Naive thymus-derived CD4-positive, alpha-beta T cell (primary cell): ENCODE measurements around the gene HSPB6. TPM values are rescaled to one million over a fixed set of nuclear protein-coding genes. Genes with fewer than 3 reads are reported as not detected.

Source experiments
- ATAC-seq: fragments of 150-1000 bp; cut with Tn5 transposase; 2 replicates; pipeline ENCODE4 v1.10.0; 2021; ENCODE audit warnings: mild to moderate bottlenecking, moderate library complexity
- CTCF ChIA-PET: fragments of 350-600 bp; sonication (Branson Sonifier 250); formaldehyde crosslinking; loops from one replicate; lab custom pipeline; 2021; ENCODE audit warnings: antibody characterized with exemption; lab: Charles Lee
- POLR2A ChIA-PET: fragments of 350-600 bp; sonication (Branson Sonifier 250); formaldehyde crosslinking; loops from one replicate; lab custom pipeline; 2021; ENCODE audit warnings: antibody characterized with exemption, inconsistent platforms; lab: Charles Lee
- DNase-seq, 9 donors: peaks; one replicate each; pipeline versions ENCODE4 v3.0.0 to v3.0.0-alpha.2; 2020 to 2022; ENCODE audit warnings: mixed read lengths in 1 of 9
- H3K27ac ChIP-seq: one replicate; pipeline ENCODE4 v1.7.0; 2013; ENCODE audit warnings: mild to moderate bottlenecking, low read depth, low read length, moderate library complexity
- H3K27me3 ChIP-seq, 2 donors: one replicate each; pipeline ENCODE4 v1.7.0; 2013; ENCODE audit warnings: low read length in 2 of 2, mild to moderate bottlenecking in 2 of 2, moderate library complexity in 2 of 2; ENCODE audit not compliant: control insufficient read depth in 2 of 2, insufficient read depth in 2 of 2
- H3K36me3 ChIP-seq, 3 experiments: 1 replicate in 2 of 3; 2 replicates in 1 of 3; pipeline ENCODE4 v1.7.0; 2013; ENCODE audit warnings: low read length in 3 of 3, mild to moderate bottlenecking in 3 of 3, moderate library complexity in 1 of 3; ENCODE audit not compliant: insufficient read depth in 3 of 3, control insufficient read depth in 2 of 3
- H3K4me1 ChIP-seq, 2 donors: one replicate each; pipeline ENCODE4 v1.7.0; 2013; ENCODE audit warnings: low read length in 2 of 2, mild to moderate bottlenecking in 2 of 2, moderate library complexity in 1 of 2; ENCODE audit not compliant: control insufficient read depth in 2 of 2, insufficient read depth in 2 of 2
- H3K4me3 ChIP-seq: 2 replicates; pipeline ENCODE4 v1.7.0; 2013; ENCODE audit warnings: mild to moderate bottlenecking, low read length
- H3K9me3 ChIP-seq, 3 experiments: 1 replicate in 2 of 3; 2 replicates in 1 of 3; pipeline ENCODE4 v1.7.0; 2013; ENCODE audit warnings: low read length in 3 of 3; ENCODE audit not compliant: control insufficient read depth in 2 of 3
- H3K27ac Mint-ChIP-seq, 9 donors: one replicate each; pipeline ENCODE4 v1.8.0; 2020 to 2022; ENCODE audit warnings: mixed read lengths in 9 of 9, mild to moderate bottlenecking in 8 of 9, moderate library complexity in 5 of 9, inconsistent platforms in 2 of 9
- H3K27me3 Mint-ChIP-seq, 5 donors: one replicate each; pipeline ENCODE4 v1.8.0; 2021 to 2022; ENCODE audit warnings: mixed read lengths in 5 of 5, mild to moderate bottlenecking in 1 of 5
- H3K36me3 Mint-ChIP-seq, 5 donors: one replicate each; pipeline ENCODE4 v1.8.0; 2020 to 2022; ENCODE audit warnings: mixed read lengths in 5 of 5, mild to moderate bottlenecking in 3 of 5, inconsistent platforms in 1 of 5
- H3K4me1 Mint-ChIP-seq, 7 donors: one replicate each; pipeline ENCODE4 v1.8.0; 2020 to 2022; ENCODE audit warnings: mixed read lengths in 7 of 7, mild to moderate bottlenecking in 3 of 7, inconsistent platforms in 1 of 7
- H3K4me3 Mint-ChIP-seq, 10 donors: one replicate each; pipeline ENCODE4 v1.8.0; 2020 to 2022; ENCODE audit warnings: mild to moderate bottlenecking in 10 of 10, mixed read lengths in 10 of 10, moderate library complexity in 6 of 10, inconsistent platforms in 2 of 10
- H3K9me3 Mint-ChIP-seq, 11 donors: one replicate each; pipeline ENCODE4 v1.8.0; 2020 to 2022; ENCODE audit warnings: mixed read lengths in 11 of 11, mild to moderate bottlenecking in 4 of 11, inconsistent platforms in 1 of 11, moderate library complexity in 1 of 11
- intact Hi-C, 2 donors: fragments of 100-400 bp; cut with micrococcal nuclease; formaldehyde crosslinking; loops; one replicate each; pipeline ENCODE4 v1.15.1; 2023
- polyA plus RNA-seq, 2 donors: library from polyadenylated mRNA; unstranded; fragments of 300-500 nt; fragmentation: Illumina TruSeq; gene quantifications; one replicate each; pipeline ENCODE4 v1.2.3, GENCODE V29; 2021
- total RNA-seq, 6 experiments: library from RNA in 5 of 6; stranded (reverse) in 5 of 6; gene quantifications; 1 replicate in 5 of 6; 2 replicates in 1 of 6; pipeline ENCODE4 v1.2.3 and lab custom pipeline; 2021 to 2026

The HSPB6 gene
- total and polyA plus RNA-seq, 7 experiments from 2014 or later: 0.22 TPM; not detected in 6

DNA sequence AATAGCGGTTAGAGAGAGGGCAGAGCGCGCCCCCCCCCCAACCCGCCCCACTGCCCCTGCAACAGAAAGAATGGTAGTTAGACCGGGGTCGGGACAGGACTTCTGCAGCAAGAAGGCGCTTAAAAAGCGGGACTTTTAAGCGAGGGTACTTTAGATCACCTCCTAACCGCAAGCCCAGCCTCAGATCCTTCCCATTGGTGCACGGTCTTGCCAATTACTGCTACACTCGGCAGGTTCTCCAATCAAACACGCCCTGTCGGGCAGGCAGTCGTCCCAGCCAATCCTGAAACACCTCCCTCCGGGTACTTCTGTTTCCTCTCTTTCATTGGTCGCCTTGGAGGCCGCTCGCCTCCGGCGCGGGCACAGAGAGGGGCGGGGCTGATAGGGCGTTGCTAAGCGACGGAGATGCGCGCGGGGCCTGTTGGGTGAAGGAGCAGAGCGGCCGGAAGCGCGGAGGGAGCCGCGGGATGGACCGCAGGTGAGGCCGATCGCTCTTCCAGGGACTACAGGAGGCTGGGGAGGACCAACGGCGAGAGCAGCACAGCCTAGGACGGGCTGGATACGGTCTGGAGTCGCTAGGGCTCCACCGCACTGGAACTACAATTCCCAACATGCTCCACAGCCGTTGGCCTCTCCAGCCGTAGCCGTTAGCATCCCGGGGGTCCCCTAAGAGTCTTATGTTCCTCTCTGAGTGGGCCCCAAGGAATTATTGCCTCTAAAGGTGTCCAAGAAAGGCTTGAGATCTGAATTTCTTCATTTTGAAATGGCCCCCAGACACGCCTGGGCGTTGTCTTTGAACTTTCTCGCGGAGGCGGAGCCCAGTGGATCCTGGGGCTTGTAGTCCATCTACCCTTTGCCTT is 1.1 kb upstream of the HSPB6 start, which contains the start of gene PROSER3:
TSS of gene PROSER3 (plus strand) at position 428 of the 860 bp plus-strand sequence. CDS start at position 468, 40 bp downstream.
- Histone ChIP-seq H3K27me3 (peaks cover 0 to 4% of the 10 kb centered on the region in 2 donors), H3K27ac (peak within 1 kb of the TSS; percentile 92), H3K9me3 (no peaks in the 10 kb centered on the region), H3K4me3 (peak within 1 kb of the TSS; percentile 99), H3K4me1 (peaks cover 10 to 35% of the 10 kb centered on the region in 2 donors), H3K36me3 (peaks cover 0 to 35% (median 4%) of the 10 kb centered on the region in 3 experiments)
- H3K36me3 Mint-ChIP-seq: peaks cover 0 to 25% (median 5%) of the 10 kb centered on the region in 5 donors
- peak; percentile 98 for ATAC-seq
- H3K4me1 Mint-ChIP-seq: peaks cover 13 to 42% (median 37%) of the 10 kb centered on the region in 7 donors
- intact Hi-C loops: loop anchor here (1.0 to 2.0 kb wide), 9 partner anchors 10 to 257 kb away; partner anchors contain the start of genes ARHGAP33 (in 2 of the 2), LIN37 (in 2 of the 2), ALKBH6 (in 1 of the 2) and APLP1 (in 1 of the 2)
- H3K27me3 Mint-ChIP-seq: peaks cover 0 to 12% (median 5%) of the 10 kb centered on the region in 5 donors
- H3K9me3 Mint-ChIP-seq: peaks cover 0 to 4% (median 0%) of the 10 kb centered on the region in 11 donors
- peak; percentile 93 to 100 (median 99) for DNase-seq
- peak within 1 kb of the TSS; percentile 92 to 100 (median 96) for H3K4me3 Mint-ChIP-seq
- CTCF ChIA-PET: no interaction called here
- H3K27ac Mint-ChIP-seq: peak within 1 kb of the TSS; percentile 89 to 99 (median 95)
- POLR2A ChIA-PET: interaction anchor here (0.6 to 2.7 kb wide), 6 partner anchors 8 to 357 kb away, joined by 3 to 18 read pairs (median 8); partner anchors contain the start of genes IGFLR1, LIN37, POLR2I and PSENEN

DNA sequence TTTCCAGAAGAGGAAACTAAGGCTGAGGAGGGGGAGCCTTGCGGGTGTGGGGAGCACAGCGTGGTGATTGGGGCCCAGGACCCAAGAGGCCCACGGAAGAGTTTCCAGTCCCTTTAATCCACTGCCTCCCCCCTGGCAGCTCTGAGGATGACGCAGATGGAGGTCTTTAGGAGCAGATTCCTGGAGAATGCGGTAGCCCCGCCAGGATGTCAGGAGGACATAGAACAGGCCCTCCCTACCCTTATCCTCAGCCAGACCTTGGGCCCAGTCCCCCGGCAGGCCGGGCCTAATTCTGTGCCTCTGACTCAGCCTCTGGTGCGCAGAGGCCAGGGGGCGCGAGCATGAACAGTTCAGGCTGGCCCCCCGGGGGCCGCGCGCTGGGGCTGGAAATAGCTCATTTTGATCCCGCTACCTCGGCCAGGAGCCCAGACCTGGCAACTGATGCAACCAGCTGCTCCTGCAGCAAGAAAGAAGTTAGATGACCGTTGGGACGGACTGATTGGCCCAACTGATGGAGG is 461 bp upstream of the HSPB6 start:
- peaks cover 0 to 4% (median 0%) of the 10 kb centered on the region in 11 donors for H3K9me3 Mint-ChIP-seq
- Histone ChIP-seq H3K27me3 (peaks cover 0 to 4% of the 10 kb centered on the region in 2 donors), H3K27ac (no peak overlapping the region), H3K36me3 (peaks cover 0 to 40% (median 4%) of the 10 kb centered on the region in 3 experiments), H3K4me1 (peaks cover 10 to 35% of the 10 kb centered on the region in 2 donors), H3K9me3 (no peaks in the 10 kb centered on the region), H3K4me3 (peak overlapping the region; percentile 99)
- ChIA-PET CTCF (no interaction called here), POLR2A (interaction anchor here (0.6 to 2.7 kb wide), 5 partner anchors 9 to 358 kb away, joined by 3 to 18 read pairs (median 9); partner anchors contain the start of genes IGFLR1, LIN37, POLR2I and PSENEN)
- peaks cover 0 to 25% (median 5%) of the 10 kb centered on the region in 5 donors for H3K36me3 Mint-ChIP-seq
- H3K27me3 Mint-ChIP-seq: peaks cover 0 to 12% (median 5%) of the 10 kb centered on the region in 5 donors
- H3K4me1 Mint-ChIP-seq: peaks cover 13 to 42% (median 37%) of the 10 kb centered on the region in 7 donors
- intact Hi-C loops: no loop called here
- H3K4me3 Mint-ChIP-seq: peak overlapping the region; percentile 92 to 100 (median 96)
- DNase-seq (peak in 3 of 9 donors; percentile 25 to 54 (median 28)), ATAC-seq (no peak)
- peak overlapping the region in 8 of 9 donors; percentile 51 to 99 (median 92) for H3K27ac Mint-ChIP-seq

DNA sequence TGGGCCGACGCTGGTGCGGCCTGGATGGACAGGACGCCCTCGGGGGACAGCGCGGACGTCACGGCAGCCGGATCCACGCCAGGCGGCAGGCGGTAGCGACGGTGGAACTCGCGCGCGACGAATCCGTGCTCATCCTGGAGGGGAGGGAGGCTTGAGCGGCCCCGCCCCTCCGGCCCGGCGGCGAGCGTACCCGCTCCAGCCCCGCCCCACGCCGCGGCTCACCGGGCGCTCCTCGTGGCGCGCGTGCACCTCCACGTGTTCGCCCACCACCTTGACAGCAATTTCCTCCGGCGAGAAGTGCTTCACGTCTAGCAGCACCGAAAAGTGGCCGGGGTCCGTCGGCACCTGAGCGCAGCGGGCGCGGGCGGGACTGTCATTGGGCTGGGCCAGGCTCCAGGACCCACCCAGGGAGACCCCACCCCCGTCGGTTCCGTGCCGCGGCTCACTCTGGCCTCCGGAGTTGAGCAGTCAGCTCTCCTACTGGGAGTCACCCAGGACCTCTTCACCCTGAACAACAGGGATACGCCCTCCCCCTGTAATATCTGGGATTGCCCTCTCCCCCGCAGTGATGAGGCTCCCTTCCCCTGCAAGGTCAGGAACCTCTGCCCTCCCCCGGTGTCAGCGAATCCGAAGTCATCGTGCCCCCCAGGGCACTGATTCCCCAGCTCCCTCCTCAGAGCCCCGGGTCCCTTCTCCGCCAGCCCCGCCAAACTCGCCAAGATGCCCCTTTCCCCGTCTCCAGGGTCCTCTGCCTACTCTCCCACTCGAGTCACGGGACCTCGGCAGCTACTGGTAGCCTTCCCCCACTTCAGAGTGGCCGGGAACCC is 1.1 kb downstream of the HSPB6 start:
- Mint-ChIP-seq H3K36me3 (peaks cover 0 to 15% (median 5%) of the 10 kb centered on the region in 5 donors), H3K4me3 (peak overlapping the region; percentile 41 to 92 (median 74)), H3K27ac (peak overlapping the region in 5 of 9 donors; percentile 17 to 54 (median 38)), H3K4me1 (peaks cover 13 to 42% (median 33%) of the 10 kb centered on the region in 7 donors), H3K27me3 (peaks cover 0 to 12% (median 5%) of the 10 kb centered on the region in 5 donors), H3K9me3 (peaks cover 0 to 4% (median 0%) of the 10 kb centered on the region in 11 donors)
- ATAC-seq (no peak), DNase-seq (peak in 8 of 9 donors; percentile 44 to 63 (median 56))
- no peaks in the 10 kb centered on the region for H3K9me3 ChIP-seq
- H3K27me3 ChIP-seq: peaks cover 0 to 4% of the 10 kb centered on the region in 2 donors
- intact Hi-C loops: no loop called here
- peaks cover 10 to 35% of the 10 kb centered on the region in 2 donors for H3K4me1 ChIP-seq
- no peak overlapping the region for H3K4me3 ChIP-seq
- CTCF ChIA-PET: no interaction called here
- H3K27ac ChIP-seq: no peak overlapping the region
- H3K36me3 ChIP-seq: peaks cover 0 to 35% (median 0%) of the 10 kb centered on the region in 3 experiments
- POLR2A ChIA-PET: interaction anchor here (2.3 to 2.7 kb wide), 2 partner anchors 8 to 11 kb away, joined by 17 to 18 read pairs; partner anchors contain the start of genes LIN37, PSENEN and U2AF1L4

DNA sequence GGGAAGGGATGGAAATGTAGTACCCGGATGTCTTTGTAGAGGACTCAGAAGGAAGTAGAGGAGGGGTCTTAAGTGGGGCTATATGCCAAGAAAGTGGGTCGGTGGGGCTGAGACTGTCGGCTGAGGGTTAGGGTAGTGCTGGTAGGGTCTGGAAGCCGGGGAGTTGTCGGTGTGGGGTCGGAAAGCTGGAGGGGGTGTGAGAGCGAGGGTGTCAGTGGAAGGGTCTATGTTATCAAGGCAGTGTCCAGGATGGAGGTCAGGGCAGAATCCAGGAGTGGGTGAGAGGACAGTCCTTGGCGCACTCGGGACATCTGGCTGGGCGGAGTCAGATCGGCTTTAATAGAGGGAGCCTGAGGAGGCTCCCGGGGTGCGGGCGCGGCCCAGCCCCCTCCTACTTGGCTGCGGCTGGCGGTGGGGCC is 1.7 kb downstream of the HSPB6 start:
- ATAC-seq (no peak), DNase-seq (no peak)
- Mint-ChIP-seq H3K9me3 (peaks cover 0 to 4% (median 0%) of the 10 kb centered on the region in 11 donors), H3K27ac (no peak overlapping the region), H3K27me3 (peaks cover 0 to 12% (median 5%) of the 10 kb centered on the region in 5 donors), H3K4me3 (peak overlapping the region; percentile 30 to 92 (median 58)), H3K36me3 (peaks cover 0 to 15% (median 5%) of the 10 kb centered on the region in 5 donors), H3K4me1 (peaks cover 13 to 42% (median 33%) of the 10 kb centered on the region in 7 donors)
- intact Hi-C loops: no loop called here
- no peak overlapping the region for H3K27ac ChIP-seq
- H3K36me3 ChIP-seq: peaks cover 0 to 34% (median 0%) of the 10 kb centered on the region in 3 experiments
- H3K27me3 ChIP-seq: peaks cover 0 to 4% of the 10 kb centered on the region in 2 donors
- CTCF ChIA-PET: no interaction called here
- no peak overlapping the region for H3K4me3 ChIP-seq
- POLR2A ChIA-PET: interaction anchor here (2.7 kb wide), 1 partner anchor 10 kb away, joined by 18 read pairs; the partner anchor contains the start of genes PSENEN and U2AF1L4
- peaks cover 10 to 35% of the 10 kb centered on the region in 2 donors for H3K4me1 ChIP-seq
- no peaks in the 10 kb centered on the region for H3K9me3 ChIP-seq

DNA sequence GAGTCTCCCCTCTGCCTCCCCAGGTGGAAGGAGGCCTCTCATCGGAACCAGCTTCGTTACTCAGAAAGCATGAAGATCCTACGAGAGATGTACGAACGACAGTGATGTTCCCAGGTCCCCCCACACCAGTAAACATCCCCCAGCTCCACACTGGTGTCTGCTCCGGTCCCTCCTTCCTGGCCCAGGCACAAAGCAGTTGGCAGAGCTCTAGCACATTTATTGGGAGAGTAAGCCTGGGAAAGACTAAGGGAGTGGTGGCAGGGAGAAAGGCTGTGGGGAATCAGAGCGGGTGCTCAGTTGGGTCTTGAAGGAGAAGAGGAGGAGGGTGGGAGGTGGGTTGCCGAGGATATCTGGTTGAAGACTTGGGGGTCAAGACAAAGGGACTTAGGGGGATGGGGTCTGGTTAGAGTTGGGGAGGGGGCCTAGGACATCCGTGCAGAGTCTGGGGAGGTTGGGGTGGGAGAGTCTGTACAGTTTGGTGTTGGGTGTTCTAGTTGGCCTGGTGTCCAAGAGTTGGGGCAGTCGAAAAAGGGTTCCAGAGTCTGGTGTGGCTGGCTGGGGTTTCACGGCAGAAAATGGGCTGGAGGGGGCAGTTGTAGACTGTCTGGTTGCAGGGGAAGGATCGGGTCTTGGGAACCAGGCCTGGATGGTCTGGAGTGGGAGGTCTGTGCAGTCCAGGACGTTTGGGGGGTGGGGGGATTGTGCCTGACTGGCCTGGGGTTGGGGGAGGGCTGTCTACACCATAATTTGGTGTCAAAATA is 2.3 kb downstream of the HSPB6 start:
- H3K36me3 ChIP-seq: peaks cover 0 to 31% (median 0%) of the 10 kb centered on the region in 3 experiments
- H3K27me3 ChIP-seq: peaks cover 0 to 4% of the 10 kb centered on the region in 2 donors
- Mint-ChIP-seq H3K9me3 (peaks cover 0 to 4% (median 0%) of the 10 kb centered on the region in 11 donors), H3K4me3 (peak overlapping the region in 7 of 10 donors; percentile 30 to 92 (median 64)), H3K36me3 (peaks cover 0 to 15% (median 5%) of the 10 kb centered on the region in 5 donors), H3K4me1 (peaks cover 13 to 43% (median 33%) of the 10 kb centered on the region in 7 donors), H3K27me3 (peaks cover 0 to 12% (median 5%) of the 10 kb centered on the region in 5 donors), H3K27ac (no peak overlapping the region)
- ChIA-PET POLR2A (interaction anchor here (0.6 kb wide), 1 partner anchor 11 kb away, joined by 3 read pairs; no protein-coding TSS in a partner anchor), CTCF (interaction anchor here (0.5 kb wide), 1 partner anchor 61 kb away, joined by 3 read pairs; no protein-coding TSS in a partner anchor)
- no peak overlapping the region for H3K4me3 ChIP-seq
- no peaks in the 10 kb centered on the region for H3K9me3 ChIP-seq
- ATAC-seq (no peak), DNase-seq (no peak)
- no peak overlapping the region for H3K27ac ChIP-seq
- intact Hi-C loops: no loop called here
- peaks cover 10 to 32% of the 10 kb centered on the region in 2 donors for H3K4me1 ChIP-seq
